GM12872 (cell line): ENCODE measurements around the gene VWF.

Experiments used
- TF ChIP-seq, protein P1 (sequence below): IDR thresholded peaks from 3 replicates; pipeline ENCODE4 v1.5.1; 2011; ENCODE audit warnings: low read depth, mild to moderate bottlenecking, low read length, moderate library complexity; ENCODE audit not compliant: insufficient read depth

The VWF gene

GRCh38 chr12:6061660-6062059, 62.8 kb downstream of the VWF start:
- TF ChIP-seq, protein P1, sequence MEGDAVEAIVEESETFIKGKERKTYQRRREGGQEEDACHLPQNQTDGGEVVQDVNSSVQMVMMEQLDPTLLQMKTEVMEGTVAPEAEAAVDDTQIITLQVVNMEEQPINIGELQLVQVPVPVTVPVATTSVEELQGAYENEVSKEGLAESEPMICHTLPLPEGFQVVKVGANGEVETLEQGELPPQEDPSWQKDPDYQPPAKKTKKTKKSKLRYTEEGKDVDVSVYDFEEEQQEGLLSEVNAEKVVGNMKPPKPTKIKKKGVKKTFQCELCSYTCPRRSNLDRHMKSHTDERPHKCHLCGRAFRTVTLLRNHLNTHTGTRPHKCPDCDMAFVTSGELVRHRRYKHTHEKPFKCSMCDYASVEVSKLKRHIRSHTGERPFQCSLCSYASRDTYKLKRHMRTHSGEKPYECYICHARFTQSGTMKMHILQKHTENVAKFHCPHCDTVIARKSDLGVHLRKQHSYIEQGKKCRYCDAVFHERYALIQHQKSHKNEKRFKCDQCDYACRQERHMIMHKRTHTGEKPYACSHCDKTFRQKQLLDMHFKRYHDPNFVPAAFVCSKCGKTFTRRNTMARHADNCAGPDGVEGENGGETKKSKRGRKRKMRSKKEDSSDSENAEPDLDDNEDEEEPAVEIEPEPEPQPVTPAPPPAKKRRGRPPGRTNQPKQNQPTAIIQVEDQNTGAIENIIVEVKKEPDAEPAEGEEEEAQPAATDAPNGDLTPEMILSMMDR = no peak

- TF ChIP-seq, protein P1 = no peak
Observed at GRCh38 chr12:6059860-6060565, 64.5 kb downstream of the VWF start.

GRCh38 chr12:6059221-6059620, 65.2 kb downstream of the VWF start:
- TF ChIP-seq, protein P1 = no peak

DNA sequence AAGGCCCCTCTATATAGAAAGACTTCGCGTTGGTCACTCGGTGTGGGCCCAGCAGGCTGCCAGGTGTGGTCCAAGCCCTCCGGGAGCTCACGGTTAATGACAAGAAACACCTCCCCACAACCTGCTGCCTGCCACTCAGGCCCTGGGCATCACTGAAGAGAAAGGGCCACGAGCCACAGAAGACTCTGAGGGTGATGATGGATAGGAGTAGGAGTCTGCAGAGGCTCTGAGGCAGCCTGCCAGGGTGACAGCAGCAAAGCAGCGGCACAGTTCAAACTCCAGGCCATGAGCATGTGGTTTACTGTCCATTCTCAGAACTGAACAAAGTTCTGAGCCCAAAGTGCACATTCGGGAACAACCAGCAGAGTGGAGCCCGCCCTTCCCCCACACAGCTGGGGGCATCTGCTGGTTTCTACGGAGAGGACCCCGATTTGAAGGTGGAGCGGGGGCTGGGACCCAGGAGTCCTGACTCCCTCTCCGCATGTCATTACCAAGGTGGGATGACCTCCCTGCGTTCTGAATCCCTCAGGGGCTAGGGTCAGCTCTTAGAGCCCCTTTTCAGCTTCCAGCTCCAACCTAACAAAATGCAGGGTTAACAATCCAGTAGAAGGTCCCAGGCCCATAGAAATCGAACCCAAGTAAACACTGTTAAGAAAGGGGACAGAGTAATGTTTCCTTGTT, 65.8 kb downstream of the VWF start:
- TF ChIP-seq, protein P1 = no peak

DNA sequence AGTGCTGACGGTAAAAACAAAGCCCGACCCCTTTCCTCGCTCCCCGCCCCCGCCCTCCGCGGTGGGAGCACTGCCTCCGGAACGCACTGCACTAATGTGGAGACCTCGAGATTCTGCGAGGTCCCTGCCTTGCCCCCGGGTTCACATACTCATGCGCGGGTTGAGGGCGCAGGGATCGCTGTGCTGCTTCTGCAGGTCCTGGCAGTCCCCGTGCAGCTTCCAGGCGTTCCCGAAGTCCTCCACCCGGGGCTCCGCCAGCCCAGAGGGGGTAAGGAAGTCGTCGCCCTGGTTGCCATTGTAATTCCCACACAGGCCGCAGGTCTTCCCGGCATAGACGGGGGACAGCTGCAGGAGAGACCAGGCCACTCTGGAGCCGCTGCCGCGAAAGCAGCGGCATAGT, 66.8 kb downstream of the VWF start:
- TF ChIP-seq, protein P1 = no peak

DNA sequence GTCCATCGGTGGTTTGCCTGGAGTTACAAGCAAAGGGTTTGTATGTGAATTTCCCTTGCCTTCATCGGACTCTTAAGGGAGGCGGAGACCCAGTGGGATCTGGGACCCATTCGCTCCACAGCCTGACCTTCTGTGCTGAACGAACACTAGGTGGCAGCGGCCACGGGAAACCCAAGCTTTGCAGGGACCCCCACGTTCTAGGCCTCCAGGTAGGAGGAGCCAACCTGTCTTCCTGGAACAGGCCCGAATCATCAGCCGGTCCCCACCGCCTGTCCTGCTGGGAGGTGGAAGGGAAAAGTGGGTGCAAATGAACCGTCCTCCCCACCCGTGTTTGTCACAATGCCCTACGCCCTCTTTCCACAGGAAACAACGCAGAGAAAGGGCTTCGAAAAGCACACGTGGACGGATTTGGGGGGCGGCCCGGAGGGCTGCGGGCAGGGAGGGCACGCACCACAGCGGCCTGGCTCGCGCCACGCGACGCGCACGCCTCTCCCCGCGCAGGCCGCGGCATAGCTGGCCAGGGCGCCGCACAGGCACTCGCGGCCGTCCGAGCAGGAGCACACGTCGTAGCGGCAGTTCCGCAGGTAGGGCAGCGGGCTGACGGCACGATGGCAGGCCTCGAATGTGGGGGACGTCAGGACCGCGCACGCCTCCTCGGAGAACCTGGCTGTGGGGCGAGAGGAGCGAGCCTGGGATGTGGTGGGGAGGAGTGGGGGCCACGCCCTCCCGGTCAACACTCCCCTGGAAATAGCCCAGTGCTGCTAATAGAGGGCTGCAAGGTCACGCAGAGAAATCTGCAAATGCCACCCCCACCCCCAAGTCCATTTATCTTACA, 67.8 kb downstream of the VWF start:
- TF ChIP-seq, protein P1 = no peak

DNA sequence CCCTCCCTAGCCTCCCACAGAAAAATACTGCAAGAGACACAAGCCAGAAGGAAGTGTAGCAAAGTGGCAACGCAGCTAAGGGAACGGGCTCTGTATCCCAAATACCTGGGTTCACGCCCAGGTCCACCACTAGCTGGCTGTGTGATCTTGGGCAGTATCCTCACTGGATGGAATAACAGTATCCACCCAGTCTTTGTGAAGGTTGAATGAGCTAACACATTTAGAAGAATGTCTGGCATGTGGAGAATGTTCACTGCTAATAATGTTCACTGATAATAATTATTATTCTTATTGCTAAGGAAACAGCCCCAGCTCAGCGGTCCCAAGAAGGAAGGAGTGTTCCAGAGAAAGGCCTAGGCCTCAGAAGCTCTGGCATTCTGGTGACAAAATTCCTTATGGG, 70.9 kb downstream of the VWF start:
- TF ChIP-seq, protein P1 = no peak
